VCaP (cell line): ENCODE data around the gene PDE4D.
"Not testable (repeated sequence)": the region's sequence is repeated elsewhere in the genome, so short reads cannot be mapped to it uniquely, and the experiment has no call there.

ENCODE experiments used
- H3K27ac ChIP-seq: fragments of 450-650 bp; 2 replicates; pipeline ENCODE4 v1.5.1; 2017
- TF ChIP-seq, protein P1 (sequence below): fragments of 450-650 bp; conservative IDR thresholded peaks from 2 replicates; pipeline ENCODE4 v1.5.1; 2017; ENCODE audit warnings: mild to moderate bottlenecking, moderate library complexity

Gene PDE4D

GRCh38 chr5:59002162-59002825, 891.2 kb downstream of the PDE4D start:
- no peak overlapping the region for H3K27ac ChIP-seq
- TF ChIP-seq, protein P1, sequence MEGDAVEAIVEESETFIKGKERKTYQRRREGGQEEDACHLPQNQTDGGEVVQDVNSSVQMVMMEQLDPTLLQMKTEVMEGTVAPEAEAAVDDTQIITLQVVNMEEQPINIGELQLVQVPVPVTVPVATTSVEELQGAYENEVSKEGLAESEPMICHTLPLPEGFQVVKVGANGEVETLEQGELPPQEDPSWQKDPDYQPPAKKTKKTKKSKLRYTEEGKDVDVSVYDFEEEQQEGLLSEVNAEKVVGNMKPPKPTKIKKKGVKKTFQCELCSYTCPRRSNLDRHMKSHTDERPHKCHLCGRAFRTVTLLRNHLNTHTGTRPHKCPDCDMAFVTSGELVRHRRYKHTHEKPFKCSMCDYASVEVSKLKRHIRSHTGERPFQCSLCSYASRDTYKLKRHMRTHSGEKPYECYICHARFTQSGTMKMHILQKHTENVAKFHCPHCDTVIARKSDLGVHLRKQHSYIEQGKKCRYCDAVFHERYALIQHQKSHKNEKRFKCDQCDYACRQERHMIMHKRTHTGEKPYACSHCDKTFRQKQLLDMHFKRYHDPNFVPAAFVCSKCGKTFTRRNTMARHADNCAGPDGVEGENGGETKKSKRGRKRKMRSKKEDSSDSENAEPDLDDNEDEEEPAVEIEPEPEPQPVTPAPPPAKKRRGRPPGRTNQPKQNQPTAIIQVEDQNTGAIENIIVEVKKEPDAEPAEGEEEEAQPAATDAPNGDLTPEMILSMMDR = no peak

- TF ChIP-seq, protein P1 = no peak
- H3K27ac ChIP-seq = no peak overlapping the region
Observed at GRCh38 chr5:59001716-59002115, 891.8 kb downstream of the PDE4D start.

DNA sequence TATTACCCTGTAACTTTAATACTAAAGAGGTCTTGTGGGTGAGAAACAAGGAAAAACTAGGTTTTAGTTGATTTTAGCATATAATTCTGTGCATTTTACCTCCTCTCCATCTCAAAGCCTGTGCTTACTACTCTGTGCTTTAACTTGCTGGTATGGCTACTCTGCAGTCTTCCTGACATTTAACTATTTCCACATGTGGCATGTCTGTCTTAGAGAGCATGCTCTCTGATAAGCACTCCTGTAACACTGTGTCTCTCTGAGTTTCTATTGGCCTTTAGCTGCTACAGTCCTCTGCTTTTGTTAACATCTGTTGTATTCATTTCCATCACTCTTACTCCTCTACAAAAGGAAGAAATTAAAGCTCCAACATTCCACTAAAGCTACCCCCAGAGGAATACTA, 892.4 kb downstream of the PDE4D start:
- no peak overlapping the region for H3K27ac ChIP-seq
- TF ChIP-seq, protein P1 = no peak

DNA sequence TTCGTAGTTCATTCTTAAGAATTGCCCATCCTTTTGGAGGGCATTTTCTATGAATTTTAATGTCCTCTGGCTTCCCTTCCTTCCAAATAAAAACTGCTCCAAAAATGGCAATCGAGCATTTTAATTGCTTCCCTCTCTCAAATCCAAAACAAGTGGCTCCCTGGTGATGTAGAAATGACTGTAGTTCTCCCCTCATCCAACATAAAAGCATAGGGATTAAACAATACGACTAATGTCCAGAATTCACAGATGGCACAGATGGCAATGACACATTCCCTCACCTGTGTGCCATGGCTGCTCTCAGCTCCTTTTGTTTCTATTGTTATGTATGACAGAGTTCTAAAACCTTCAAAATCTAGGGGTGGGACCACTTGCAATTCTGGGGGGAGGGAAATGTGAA, 893.3 kb downstream of the PDE4D start:
- TF ChIP-seq, protein P1 = no peak

DNA sequence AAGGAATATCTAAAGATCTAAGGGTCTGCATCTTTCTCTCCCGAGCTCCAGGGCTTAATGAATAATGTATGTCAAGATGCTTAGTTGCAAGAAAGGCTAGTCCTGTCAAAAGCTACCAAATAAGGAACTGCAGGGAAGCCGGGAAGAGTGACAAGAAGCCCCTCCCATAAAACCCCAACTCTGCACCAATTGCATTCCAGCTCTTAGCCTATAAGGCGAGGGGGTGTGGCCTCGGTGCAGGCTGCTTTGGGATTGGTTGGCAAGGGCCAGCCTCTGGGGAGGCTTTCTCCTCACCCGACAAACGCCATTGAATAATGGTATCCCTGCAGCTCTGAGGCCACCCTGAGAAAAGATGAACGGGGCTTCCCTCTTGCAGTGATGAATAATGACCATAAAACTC, 893.7 kb downstream of the PDE4D start:
- TF ChIP-seq, protein P1 = no peak

More for the DNA sequence above, 893.3 kb downstream of the PDE4D start:
- H3K27ac ChIP-seq = no peak overlapping the region

DNA sequence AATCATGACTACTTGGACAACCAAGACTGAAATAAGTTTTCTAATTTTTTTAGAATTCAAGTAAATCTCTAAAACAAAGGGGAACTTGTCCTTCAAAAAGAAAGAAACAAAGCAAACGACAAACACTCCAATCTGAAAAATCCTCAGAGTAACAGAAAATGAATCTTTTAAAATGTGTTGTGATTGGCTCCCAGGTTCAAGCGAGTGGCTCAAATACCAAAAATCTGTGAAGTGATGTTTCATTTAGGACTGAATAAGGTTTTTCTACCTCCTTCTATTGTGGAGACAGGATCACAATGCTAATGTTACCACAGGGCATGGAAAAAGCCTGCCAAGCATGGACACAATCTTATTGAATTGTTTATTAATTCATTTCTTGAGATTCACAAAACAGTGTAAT, 895.0 kb downstream of the PDE4D start:
- H3K27ac ChIP-seq = no peak overlapping the region
- TF ChIP-seq, protein P1 = no peak

More for the DNA sequence above, 893.7 kb downstream of the PDE4D start:
- H3K27ac ChIP-seq = no peak overlapping the region

DNA sequence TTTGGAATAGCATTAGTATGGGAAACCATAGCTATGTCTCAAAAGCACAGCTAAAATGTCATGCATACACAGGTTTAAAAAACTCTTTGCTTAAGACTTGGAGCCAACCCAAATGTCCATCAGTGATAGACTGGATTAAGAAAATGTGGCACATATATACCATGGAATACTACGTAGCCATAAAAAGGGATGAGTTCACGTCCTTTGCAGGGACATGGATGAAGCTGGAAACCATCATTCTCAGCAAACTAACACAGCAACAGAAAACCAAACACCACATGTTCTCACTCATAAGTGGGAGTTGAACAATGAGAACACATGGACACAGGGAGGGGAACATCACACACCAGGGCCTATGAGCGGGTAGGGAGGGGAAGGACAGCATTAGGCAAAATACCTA, 897.7 kb downstream of the PDE4D start:
- H3K27ac ChIP-seq = not testable (repeated sequence)

DNA sequence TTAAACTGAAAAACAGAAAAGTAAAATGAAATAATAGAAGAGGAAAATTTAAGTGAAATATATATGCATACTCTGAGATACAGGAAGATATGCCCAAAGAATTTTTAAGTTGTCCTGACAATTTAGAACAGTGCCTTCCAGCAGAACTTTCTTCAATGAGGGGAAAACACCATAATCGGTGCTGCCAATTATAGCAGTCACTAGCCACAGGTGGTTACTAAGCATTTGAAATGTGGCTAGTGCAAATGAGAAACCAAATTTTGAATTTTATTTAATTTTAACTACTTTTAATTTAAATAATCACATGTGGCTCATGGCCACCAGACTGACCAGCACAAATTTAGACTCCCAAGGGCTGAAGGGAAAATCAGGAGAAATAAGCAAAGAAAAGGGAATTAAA, 900.1 kb downstream of the PDE4D start:
- no peak overlapping the region for H3K27ac ChIP-seq
- TF ChIP-seq, protein P1 = no peak
